Measurements from ENCODE around the gene CFAP58.

The CFAP58 gene

DNA sequence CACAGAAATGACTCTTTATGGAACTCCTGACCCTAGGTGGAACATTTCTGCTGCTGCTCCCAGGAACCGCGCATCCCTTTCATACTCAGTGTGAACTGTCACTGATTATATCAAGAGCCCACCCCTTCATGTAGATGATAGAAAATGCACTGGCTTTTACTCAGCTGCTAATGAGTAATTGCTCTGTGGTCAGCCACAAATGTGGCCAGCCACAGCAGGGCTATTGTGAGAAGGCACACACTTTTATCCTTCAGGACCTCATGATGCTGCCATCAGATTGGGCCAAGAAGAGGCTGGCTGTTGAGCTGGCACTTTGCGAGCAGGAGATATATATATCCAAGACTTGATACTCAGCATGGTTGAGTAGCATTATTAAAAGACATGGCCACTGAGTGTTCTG lies 124.7 kb downstream of the CFAP58 start:
- H3K27ac Mint-ChIP-seq, result no peak overlapping the region
- no peaks in the 10 kb centered on the region for H3K36me3 Mint-ChIP-seq (ENCODE audit: low read depth)
- no peak overlapping the region for H3K4me3 Mint-ChIP-seq
- no peak for DNase-seq
- no peaks in the 10 kb centered on the region for H3K4me1 Mint-ChIP-seq (ENCODE audit: low read depth)
- H3K9me3 Mint-ChIP-seq, result no peaks in the 10 kb centered on the region
- H3K27me3 Mint-ChIP-seq, result peaks cover 24% of the 10 kb centered on the region

DNA sequence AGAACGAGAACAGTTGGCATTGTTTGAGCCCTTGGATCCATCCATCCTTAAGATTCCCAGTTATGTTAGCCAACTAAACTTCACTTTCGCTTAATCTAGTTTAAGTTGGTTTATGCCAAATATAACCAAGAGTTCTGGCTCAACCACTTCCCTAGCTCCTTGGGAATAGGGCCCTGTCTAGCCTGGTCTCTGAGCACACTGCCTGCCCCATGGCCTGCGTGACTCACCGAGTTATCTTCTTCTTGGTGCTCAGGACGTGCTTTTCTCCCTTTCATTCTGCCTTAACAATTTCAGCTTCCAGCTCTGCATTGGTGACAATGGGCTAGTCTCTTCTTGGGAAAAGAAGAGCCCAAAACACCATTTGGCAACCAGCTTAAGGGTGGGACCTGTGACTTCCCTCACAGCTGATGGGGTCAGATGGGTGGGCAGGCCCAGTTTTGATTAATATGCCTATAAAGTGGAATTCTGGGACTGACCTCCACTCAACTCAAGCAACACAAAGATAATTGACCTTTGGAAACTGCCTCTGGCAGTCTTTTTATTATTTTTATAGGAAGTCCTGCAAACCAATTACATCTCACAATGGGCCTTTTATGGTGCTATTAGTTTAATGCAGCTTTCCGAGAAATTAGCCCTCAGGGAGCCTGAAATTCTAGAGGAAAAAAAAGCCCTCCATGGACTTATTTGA lies 126.4 kb downstream of the CFAP58 start:
- no peaks in the 10 kb centered on the region for H3K36me3 Mint-ChIP-seq (ENCODE audit: low read depth)
- peaks cover 2% of the 10 kb centered on the region for H3K4me1 Mint-ChIP-seq (ENCODE audit: low read depth)
- H3K9me3 Mint-ChIP-seq, result no peaks in the 10 kb centered on the region
- no peak overlapping the region for H3K27ac Mint-ChIP-seq
- DNase-seq, result no peak
- H3K27me3 Mint-ChIP-seq, result peaks cover 24% of the 10 kb centered on the region
- no peak overlapping the region for H3K4me3 Mint-ChIP-seq

DNA sequence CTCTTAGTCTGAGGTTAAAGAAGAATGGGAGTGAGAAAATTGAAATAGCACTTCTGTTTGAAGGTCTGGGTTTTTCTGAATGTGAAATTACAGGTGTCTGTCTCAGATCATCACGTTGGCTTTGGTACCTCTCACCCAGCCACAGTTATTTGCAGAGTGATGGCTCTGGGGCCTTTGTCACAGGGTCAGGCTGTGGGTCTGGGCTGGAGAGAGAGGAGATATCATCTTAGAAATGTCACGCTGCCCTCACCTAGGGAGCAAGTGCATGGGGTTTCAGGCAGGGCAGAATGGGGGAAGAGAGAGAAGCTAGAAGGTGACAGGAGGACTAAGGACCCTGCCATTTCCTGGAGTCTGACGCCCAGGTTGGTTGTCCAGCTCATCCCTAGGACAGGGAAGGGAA lies 127.2 kb downstream of the CFAP58 start:
- no peaks in the 10 kb centered on the region for H3K9me3 Mint-ChIP-seq
- no peak overlapping the region for H3K4me3 Mint-ChIP-seq
- peaks cover 22% of the 10 kb centered on the region for H3K27me3 Mint-ChIP-seq
- no peak overlapping the region for H3K27ac Mint-ChIP-seq
- H3K4me1 Mint-ChIP-seq (ENCODE audit: low read depth), result peaks cover 2% of the 10 kb centered on the region
- no peaks in the 10 kb centered on the region for H3K36me3 Mint-ChIP-seq (ENCODE audit: low read depth)
- no peak for DNase-seq

DNA sequence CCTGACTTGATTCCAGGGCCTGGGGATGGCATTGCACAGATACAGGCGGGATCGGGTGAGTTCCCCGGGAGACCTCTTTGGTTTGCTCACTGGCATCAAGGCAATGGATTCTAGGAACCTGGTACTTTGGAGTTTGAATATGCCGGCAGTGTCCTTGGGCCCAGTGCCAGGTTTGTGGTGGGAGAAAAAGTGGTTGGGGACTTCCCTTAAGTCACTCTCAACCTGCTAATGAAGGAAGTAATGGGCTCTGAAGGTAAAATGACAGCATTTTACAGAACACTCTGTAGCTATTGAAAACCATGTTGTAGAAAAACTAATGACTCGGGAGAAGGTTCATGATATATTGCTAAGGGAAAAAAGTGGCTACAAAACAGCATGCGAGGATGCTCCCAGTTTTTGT lies 129.9 kb downstream of the CFAP58 start:
- DNase-seq, result no peak
- Mint-ChIP-seq H3K4me1 (ENCODE audit: low read depth) (peaks cover 2% of the 10 kb centered on the region), H3K27ac (no peak overlapping the region), H3K36me3 (ENCODE audit: low read depth) (no peaks in the 10 kb centered on the region), H3K4me3 (no peak overlapping the region), H3K9me3 (no peaks in the 10 kb centered on the region), H3K27me3 (peaks cover 25% of the 10 kb centered on the region)

DNA sequence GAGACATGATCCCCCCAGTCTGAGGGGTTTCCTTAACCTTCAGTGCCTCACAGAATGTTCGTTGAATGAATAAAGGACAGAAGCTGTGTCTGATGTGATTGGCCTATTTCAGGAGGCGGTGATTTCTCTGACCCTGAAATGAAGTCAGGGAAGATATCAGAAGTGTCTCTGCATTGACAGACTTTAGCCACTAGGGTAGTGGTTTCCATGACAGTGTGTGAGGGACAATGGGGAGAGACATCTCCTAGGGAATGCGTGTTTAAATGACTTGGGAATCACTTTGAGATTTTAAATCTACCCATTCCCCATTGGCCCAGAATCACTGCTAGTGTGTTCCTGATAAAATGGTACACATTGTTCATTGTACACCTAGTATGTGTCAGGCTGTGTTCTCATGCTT lies 132.0 kb downstream of the CFAP58 start:
- Mint-ChIP-seq H3K27ac (no peak overlapping the region), H3K9me3 (no peaks in the 10 kb centered on the region), H3K4me3 (no peak overlapping the region), H3K4me1 (ENCODE audit: low read depth) (peaks cover 2% of the 10 kb centered on the region), H3K27me3 (peaks cover 25% of the 10 kb centered on the region), H3K36me3 (ENCODE audit: low read depth) (no peaks in the 10 kb centered on the region)
- DNase-seq, result no peak

DNA sequence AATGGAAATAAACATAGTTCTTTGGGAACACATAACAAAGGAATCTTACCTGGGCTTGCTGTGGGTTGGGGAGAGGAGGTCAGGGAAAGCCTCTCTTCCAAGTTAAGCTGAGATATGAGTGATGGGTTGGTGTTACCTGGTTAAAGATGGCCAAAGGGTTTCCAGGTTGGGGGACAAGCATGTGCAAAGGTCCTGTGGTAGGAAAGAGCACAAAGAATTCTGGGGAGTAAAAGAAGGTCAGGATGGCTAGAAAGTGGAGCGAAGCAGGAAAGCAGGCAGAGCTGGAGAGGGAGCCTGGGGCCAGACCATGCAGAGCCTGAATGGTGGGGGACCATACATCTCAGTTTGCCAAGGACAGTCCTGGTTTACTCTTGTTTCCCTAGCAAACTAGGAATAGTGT lies 133.2 kb downstream of the CFAP58 start:
- H3K27me3 Mint-ChIP-seq, result peaks cover 25% of the 10 kb centered on the region
- H3K9me3 Mint-ChIP-seq, result no peaks in the 10 kb centered on the region
- H3K36me3 Mint-ChIP-seq (ENCODE audit: low read depth), result no peaks in the 10 kb centered on the region
- no peak for DNase-seq
- H3K27ac Mint-ChIP-seq, result no peak overlapping the region
- H3K4me1 Mint-ChIP-seq (ENCODE audit: low read depth), result peaks cover 2% of the 10 kb centered on the region
- H3K4me3 Mint-ChIP-seq, result no peak overlapping the region

DNA sequence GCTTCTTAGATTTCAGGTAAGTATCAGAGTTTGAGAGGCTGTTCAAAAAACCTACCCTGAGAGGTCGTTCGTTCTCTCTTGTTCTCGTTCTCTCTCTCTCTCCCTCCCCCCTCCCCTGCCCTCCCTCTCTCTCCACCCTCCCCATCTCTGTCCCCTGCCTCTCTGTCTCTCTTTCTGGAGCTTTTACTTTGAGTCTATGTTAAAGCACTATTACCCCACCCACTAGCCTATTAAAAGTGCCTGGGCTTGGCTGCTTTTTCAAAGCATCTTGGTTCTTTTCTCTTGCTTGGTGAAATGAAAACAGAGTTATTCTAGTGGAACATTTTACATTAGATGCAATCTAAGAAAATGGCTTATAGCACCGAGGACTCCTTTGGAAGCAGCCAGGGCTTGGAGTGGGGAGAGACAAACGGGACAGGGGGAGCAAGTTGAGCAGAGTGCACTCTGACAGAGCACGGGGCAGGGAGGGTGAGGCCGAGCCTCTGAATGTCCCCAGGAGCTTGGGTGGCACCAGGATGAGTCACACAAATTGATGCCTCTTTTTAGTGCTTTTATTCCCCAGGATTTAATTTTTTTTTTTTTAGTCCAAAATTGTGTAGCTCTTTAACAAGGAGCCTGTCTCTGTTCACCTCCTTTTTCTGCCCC lies 134.3 kb downstream of the CFAP58 start:
- H3K27ac Mint-ChIP-seq, result no peak overlapping the region
- no peaks in the 10 kb centered on the region for H3K9me3 Mint-ChIP-seq
- H3K4me1 Mint-ChIP-seq (ENCODE audit: low read depth), result peaks cover 2% of the 10 kb centered on the region
- no peaks in the 10 kb centered on the region for H3K36me3 Mint-ChIP-seq (ENCODE audit: low read depth)
- peaks cover 16% of the 10 kb centered on the region for H3K27me3 Mint-ChIP-seq
- DNase-seq, result no peak
- H3K4me3 Mint-ChIP-seq, result no peak overlapping the region

DNA sequence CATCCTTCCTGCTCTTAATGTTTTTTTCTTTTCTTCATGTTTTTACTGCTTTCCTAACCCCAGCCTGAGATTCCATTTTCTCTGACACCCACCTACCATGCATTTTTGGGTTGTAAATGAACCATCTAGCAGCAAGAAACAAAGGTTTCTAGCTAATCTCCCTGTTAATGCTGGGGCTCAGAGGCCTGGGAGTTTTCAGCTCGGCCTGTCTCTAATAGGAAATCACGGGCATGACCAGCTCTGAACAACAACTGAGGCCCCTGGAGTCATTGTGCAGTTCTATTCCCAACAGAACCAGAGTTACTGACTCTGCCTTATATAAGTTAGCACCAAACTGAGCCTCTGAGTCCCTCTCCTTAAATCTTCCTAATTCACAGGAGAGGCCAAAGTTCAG lies 134.8 kb downstream of the CFAP58 start:
- no peak overlapping the region for H3K4me3 Mint-ChIP-seq
- no peaks in the 10 kb centered on the region for H3K36me3 Mint-ChIP-seq (ENCODE audit: low read depth)
- no peak overlapping the region for H3K27ac Mint-ChIP-seq
- H3K27me3 Mint-ChIP-seq, result peaks cover 11% of the 10 kb centered on the region
- peaks cover 2% of the 10 kb centered on the region for H3K4me1 Mint-ChIP-seq (ENCODE audit: low read depth)
- no peak for DNase-seq
- no peaks in the 10 kb centered on the region for H3K9me3 Mint-ChIP-seq

DNA sequence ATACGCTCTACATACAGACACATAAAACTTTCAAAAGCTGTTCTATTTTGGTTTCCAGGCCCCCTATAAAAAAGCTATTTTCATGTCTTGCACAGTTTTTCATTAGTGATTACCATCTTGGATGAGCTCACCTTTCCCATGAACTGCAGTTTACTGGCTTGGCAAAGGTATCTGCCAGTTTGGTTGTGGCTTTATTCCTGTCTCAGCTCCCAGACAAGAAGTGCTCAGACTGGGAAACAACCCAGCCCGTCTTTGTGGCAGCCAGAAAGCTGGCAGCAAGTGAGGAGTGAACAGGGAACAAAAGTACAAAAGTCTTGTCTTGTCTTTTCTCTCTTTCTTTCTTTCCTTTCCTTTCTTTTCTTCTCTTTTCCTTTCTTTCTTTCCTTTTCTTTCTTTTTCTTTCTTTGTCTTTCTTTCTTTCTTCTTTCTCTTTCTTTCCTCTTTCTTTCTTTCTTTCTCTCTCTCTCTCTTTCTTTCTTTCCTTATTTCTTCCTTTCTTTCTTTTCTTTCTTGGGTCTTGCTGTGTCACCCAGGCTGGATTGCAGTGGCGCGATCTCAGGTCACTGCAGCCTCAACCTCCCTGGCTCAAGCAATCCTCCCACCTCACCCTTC lies 138.8 kb downstream of the CFAP58 start:
- no peak overlapping the region for H3K4me3 Mint-ChIP-seq
- no peaks in the 10 kb centered on the region for H3K4me1 Mint-ChIP-seq (ENCODE audit: low read depth)
- H3K9me3 Mint-ChIP-seq, result no peaks in the 10 kb centered on the region
- H3K36me3 Mint-ChIP-seq (ENCODE audit: low read depth), result no peaks in the 10 kb centered on the region
- H3K27me3 Mint-ChIP-seq, result peaks cover 7% of the 10 kb centered on the region
- H3K27ac Mint-ChIP-seq, result no peak overlapping the region
- DNase-seq, result no peak

DNA sequence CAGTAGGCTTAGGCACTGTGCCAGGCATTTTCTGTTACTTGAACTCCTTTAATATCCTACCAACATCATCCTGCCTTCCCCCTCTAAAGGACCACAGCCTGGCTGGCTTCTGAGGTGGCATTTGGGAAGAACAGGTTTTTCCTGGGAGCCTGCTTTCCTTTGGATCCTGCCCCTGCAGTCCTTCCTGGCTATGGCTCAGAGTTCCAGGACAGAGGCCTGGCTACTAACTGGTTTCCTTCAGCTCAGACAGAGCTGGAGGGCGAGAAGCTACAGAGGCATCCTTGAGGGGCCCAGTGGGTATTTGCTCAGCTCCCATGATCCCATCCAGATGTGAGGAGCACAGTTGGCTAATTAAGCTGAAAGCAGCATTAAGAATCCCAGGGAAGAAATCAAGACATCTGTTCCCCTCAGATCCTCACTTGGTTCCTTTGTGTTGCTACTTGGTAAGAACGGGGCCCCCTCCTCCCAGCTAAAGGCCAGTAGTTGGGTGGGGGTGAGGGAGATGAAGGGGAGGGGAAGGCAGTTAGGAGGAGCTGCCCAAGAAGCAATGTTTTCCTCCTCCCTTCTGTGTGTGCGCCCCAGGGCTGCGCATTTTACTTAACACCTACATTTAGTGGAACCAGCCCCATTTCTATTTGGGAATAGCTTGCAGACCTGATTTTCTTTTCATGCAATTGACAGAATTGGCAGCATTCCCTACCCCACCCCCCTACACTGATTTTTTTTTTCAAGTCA lies 144.9 kb downstream of the CFAP58 start:
- Mint-ChIP-seq H3K36me3 (ENCODE audit: low read depth) (no peaks in the 10 kb centered on the region), H3K27me3 (peaks cover 21% of the 10 kb centered on the region), H3K9me3 (no peaks in the 10 kb centered on the region), H3K4me1 (ENCODE audit: low read depth) (peaks cover 2% of the 10 kb centered on the region), H3K27ac (no peak overlapping the region), H3K4me3 (no peak overlapping the region)
- DNase-seq, result no peak

DNA sequence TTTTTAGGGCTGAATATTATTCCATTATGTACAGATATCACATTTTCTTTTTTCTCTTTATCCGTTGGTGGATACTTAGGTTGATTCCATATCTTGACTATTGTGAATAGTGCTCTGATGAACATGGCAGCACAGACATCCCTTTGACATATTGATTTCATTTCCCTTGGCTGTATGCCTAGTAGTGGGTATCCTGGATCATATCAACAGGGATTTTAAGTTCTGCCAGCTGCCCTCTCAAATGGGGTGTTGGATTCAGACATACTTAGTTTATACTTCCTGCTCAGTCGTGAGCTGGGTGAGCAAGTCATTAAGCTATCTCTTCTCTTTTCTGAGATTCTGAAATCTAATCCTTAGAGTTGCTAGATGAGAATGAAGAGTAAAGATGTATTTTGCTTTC lies 147.8 kb downstream of the CFAP58 start:
- H3K36me3 Mint-ChIP-seq (ENCODE audit: low read depth), result no peaks in the 10 kb centered on the region
- no peak overlapping the region for H3K27ac Mint-ChIP-seq
- H3K9me3 Mint-ChIP-seq, result no peaks in the 10 kb centered on the region
- no peak overlapping the region for H3K4me3 Mint-ChIP-seq
- peaks cover 2% of the 10 kb centered on the region for H3K4me1 Mint-ChIP-seq (ENCODE audit: low read depth)
- DNase-seq, result no peak
- H3K27me3 Mint-ChIP-seq, result peaks cover 24% of the 10 kb centered on the region

DNA sequence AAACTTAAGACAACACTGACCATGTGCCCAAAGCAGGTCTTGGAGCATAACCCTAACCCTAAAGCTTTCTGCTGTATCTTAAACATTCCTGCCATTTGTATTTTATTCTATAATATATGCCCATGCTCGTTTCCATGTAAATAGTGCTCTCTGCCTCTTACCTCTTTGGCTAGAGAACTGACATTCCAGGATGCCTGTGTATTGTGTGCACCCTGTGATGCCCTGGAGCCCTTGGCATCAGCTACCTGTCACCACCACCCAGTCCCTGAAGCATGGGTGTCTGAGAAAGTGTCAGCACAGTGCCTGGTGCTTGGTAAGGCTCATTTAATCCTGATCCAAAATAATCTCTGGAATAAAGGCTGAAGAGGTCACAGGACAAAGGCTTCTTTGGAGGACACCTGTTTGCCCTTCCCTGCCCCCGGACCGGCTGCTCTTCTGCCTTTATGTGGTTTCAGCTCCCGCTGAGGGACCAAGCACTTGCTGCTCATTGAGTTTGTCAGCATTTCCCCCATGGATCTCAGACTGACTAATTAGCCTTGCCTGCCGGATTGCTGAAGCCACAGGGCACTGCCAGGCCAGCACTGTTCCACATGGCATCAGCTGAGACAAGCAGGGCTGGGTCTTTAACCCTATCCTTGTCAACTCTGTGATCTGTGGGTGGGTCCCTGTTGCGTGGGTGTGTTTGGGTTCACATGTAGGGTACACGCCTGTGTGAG lies 148.4 kb downstream of the CFAP58 start:
- no peak overlapping the region for H3K4me3 Mint-ChIP-seq
- no peak for DNase-seq
- H3K4me1 Mint-ChIP-seq (ENCODE audit: low read depth), result peaks cover 2% of the 10 kb centered on the region
- no peaks in the 10 kb centered on the region for H3K9me3 Mint-ChIP-seq
- H3K27ac Mint-ChIP-seq, result no peak overlapping the region
- peaks cover 18% of the 10 kb centered on the region for H3K27me3 Mint-ChIP-seq
- H3K36me3 Mint-ChIP-seq (ENCODE audit: low read depth), result no peaks in the 10 kb centered on the region

DNA sequence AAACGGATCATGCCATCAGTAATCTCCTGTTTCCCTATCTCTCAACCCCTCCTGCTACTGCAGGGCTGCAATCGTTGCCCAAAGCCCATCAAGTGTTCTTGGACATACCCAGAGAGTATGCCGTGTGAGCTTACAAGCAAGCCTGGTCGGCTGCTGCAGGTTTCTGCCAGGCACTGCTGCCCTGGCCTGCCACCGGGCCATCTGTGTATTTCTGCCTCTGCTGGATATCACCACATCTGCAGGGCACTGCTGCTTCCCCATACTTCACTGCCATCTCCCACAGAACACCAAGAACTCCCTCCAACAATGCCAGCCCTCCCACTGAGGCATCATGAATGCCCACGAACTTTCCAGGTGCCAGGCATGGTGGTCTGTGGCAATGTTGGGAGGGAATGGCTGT lies 149.3 kb downstream of the CFAP58 start:
- H3K27ac Mint-ChIP-seq, result no peak overlapping the region
- peaks cover 25% of the 10 kb centered on the region for H3K27me3 Mint-ChIP-seq
- H3K36me3 Mint-ChIP-seq (ENCODE audit: low read depth), result no peaks in the 10 kb centered on the region
- H3K4me1 Mint-ChIP-seq (ENCODE audit: low read depth), result peaks cover 2% of the 10 kb centered on the region
- no peak for DNase-seq
- no peaks in the 10 kb centered on the region for H3K9me3 Mint-ChIP-seq
- no peak overlapping the region for H3K4me3 Mint-ChIP-seq

Data from activated T-cell treated with anti-CD3 and anti-CD28 coated beads, Interleukin-2, amount 50 U/mL, for 24 hours (primary cell).